Activated naive CD4-positive, alpha-beta T cell treated with anti-CD3 and anti-CD28 coated beads, Interleukin-2, amount 10 ng/mL, durations not matched to agents 5 hours and 36 hours (primary cell): ENCODE results near the gene HAPLN1. TPM values are rescaled to one million over a fixed set of nuclear protein-coding genes. Genes with fewer than 3 reads are reported as not detected.

Experiments used
- total RNA-seq, 2 experiments: library from RNA; stranded (reverse); gene quantifications; one replicate each; pipeline ENCODE4 v1.2.3, GENCODE V29; 2021

HAPLN1 gene
- total RNA-seq, result not detected

GRCh38 chr5:83720836-83721537 lies at the start of gene HAPLN1:
HAPLN1 (minus strand) TSS chr5:83720855; CDS start chr5:83673523, 47,332 bp downstream.

Other genes starting within 250 kb of the HAPLN1 start
- under 1 TPM in 1 of 2 experiments, not detected in 1; 0.05 TPM for gene VCAN, start 249.1 kb downstream of the HAPLN1 start, total RNA-seq